Nephron progenitor cell (in vitro differentiated cells): ENCODE measurements around the gene COL5A2.

Source experiments
- DNase-seq: peaks from one replicate; pipeline ENCODE4 v3.0.0; 2021
- H3K27ac Mint-ChIP-seq: 2 replicates; pipeline ENCODE4 v1.8.0; 2021; ENCODE audit warnings: mild to moderate bottlenecking, moderate library complexity, mixed read lengths
- H3K27me3 Mint-ChIP-seq: 2 replicates; pipeline ENCODE4 v1.8.0; 2021; ENCODE audit warnings: mild to moderate bottlenecking, low read depth, mixed read lengths; ENCODE audit not compliant: poor library complexity
- H3K36me3 Mint-ChIP-seq: 2 replicates; pipeline ENCODE4 v1.8.0; 2021; ENCODE audit warnings: low read depth, mixed read lengths
- H3K4me1 Mint-ChIP-seq: 2 replicates; pipeline ENCODE4 v1.8.0; 2021; ENCODE audit warnings: mixed read lengths
- H3K4me3 Mint-ChIP-seq: 2 replicates; pipeline ENCODE4 v1.8.0; 2021; ENCODE audit warnings: mild to moderate bottlenecking, moderate library complexity, mixed read lengths
- H3K9me3 Mint-ChIP-seq: 2 replicates; pipeline ENCODE4 v1.8.0; 2021; ENCODE audit warnings: mild to moderate bottlenecking, moderate library complexity, mixed read lengths
- TF ChIP-seq, protein P1 (sequence below): fragments of 200-600 bp; sonication (generic); IDR thresholded peaks from 2 replicates; pipeline ENCODE4 v1.5.0; 2021; ENCODE audit warnings: antibody characterized with exemption

Gene COL5A2

DNA sequence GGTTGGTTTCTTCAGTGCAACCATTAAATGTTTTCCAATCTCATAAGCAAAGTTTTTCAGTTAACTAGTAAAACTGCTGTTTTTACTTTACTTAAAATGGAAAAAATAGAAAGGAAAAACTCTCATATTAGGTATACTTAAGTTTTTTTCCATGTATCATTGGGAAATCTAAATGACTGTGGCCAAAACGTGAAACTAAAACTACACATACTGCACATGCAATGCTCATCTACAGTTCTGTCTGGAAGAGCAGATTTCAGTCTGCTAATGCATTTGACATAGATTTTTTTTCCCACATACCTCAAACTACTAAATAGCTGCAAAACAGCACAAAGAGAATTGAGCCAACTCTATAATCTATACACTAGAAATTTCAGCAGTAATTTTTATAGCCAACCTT, 62.6 kb downstream of the COL5A2 start:
- TF ChIP-seq, protein P1, sequence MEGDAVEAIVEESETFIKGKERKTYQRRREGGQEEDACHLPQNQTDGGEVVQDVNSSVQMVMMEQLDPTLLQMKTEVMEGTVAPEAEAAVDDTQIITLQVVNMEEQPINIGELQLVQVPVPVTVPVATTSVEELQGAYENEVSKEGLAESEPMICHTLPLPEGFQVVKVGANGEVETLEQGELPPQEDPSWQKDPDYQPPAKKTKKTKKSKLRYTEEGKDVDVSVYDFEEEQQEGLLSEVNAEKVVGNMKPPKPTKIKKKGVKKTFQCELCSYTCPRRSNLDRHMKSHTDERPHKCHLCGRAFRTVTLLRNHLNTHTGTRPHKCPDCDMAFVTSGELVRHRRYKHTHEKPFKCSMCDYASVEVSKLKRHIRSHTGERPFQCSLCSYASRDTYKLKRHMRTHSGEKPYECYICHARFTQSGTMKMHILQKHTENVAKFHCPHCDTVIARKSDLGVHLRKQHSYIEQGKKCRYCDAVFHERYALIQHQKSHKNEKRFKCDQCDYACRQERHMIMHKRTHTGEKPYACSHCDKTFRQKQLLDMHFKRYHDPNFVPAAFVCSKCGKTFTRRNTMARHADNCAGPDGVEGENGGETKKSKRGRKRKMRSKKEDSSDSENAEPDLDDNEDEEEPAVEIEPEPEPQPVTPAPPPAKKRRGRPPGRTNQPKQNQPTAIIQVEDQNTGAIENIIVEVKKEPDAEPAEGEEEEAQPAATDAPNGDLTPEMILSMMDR = no peak
- Mint-ChIP-seq H3K4me1 (peaks cover 24% of the 10 kb centered on the region), H3K36me3 (peaks cover 2% of the 10 kb centered on the region), H3K9me3 (no peaks in the 10 kb centered on the region), H3K27me3 (no peaks in the 10 kb centered on the region), H3K27ac (no peak overlapping the region), H3K4me3 (no peak overlapping the region)
- no peak for DNase-seq

- peaks cover 24% of the 10 kb centered on the region for H3K4me1 Mint-ChIP-seq
- TF ChIP-seq, protein P1 = no peak
- no peak overlapping the region for H3K4me3 Mint-ChIP-seq
- no peaks in the 10 kb centered on the region for H3K9me3 Mint-ChIP-seq
- peak overlapping the region; percentile 95 for H3K27ac Mint-ChIP-seq
- H3K36me3 Mint-ChIP-seq = no peaks in the 10 kb centered on the region
- DNase-seq = peak; percentile 2
- H3K27me3 Mint-ChIP-seq = no peaks in the 10 kb centered on the region
These were observed 63.5 kb downstream of the COL5A2 start for GRCh38 chr2:189116087-189116486.

- Mint-ChIP-seq H3K9me3 (no peaks in the 10 kb centered on the region), H3K27ac (no peak overlapping the region), H3K4me1 (peaks cover 30% of the 10 kb centered on the region), H3K27me3 (no peaks in the 10 kb centered on the region), H3K36me3 (no peaks in the 10 kb centered on the region), H3K4me3 (no peak overlapping the region)
- TF ChIP-seq, protein P1 = no peak
- no peak for DNase-seq
These were observed 64.4 kb downstream of the COL5A2 start for GRCh38 chr2:189115126-189115525.

- Mint-ChIP-seq H3K27me3 (no peaks in the 10 kb centered on the region), H3K36me3 (peaks cover 6% of the 10 kb centered on the region), H3K9me3 (no peaks in the 10 kb centered on the region), H3K4me3 (no peak overlapping the region), H3K27ac (no peak overlapping the region), H3K4me1 (peaks cover 30% of the 10 kb centered on the region)
- no peak for DNase-seq
- TF ChIP-seq, protein P1 = no peak
These were observed 65.6 kb downstream of the COL5A2 start for GRCh38 chr2:189113963-189114362.

DNA sequence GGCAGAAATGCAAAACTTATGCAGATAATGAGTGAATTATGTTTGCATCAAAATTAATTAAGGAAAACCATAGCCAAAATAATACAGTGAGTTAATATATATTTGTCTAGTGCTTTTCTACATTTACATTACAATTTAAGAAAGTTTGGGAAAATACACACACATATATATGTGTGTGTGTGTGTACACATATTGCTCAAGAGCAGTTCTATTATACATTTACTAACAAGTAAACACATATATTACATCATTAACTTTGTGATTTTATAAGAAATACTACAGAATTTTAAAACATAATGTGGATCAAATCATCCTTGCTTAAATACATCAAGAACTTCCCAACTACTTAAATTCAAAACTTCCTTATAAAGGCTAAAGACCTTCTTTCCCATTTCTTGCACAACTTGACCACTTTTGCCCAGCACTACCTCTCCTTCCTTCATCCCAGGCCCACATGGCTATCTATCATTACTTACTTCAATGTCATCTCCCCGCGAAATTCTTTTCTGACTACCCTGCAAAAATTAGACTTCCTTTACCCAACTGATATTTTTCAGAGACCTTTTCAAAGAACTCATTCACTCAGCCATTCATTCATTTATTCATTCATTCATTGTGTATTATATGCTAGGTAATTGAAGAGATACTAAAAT, 68.4 kb downstream of the COL5A2 start:
- DNase-seq = no peak
- H3K9me3 Mint-ChIP-seq = no peaks in the 10 kb centered on the region
- no peak overlapping the region for H3K4me3 Mint-ChIP-seq
- H3K27ac Mint-ChIP-seq = no peak overlapping the region
- peaks cover 18% of the 10 kb centered on the region for H3K4me1 Mint-ChIP-seq
- TF ChIP-seq, protein P1 = no peak
- no peaks in the 10 kb centered on the region for H3K27me3 Mint-ChIP-seq
- peaks cover 6% of the 10 kb centered on the region for H3K36me3 Mint-ChIP-seq

DNA sequence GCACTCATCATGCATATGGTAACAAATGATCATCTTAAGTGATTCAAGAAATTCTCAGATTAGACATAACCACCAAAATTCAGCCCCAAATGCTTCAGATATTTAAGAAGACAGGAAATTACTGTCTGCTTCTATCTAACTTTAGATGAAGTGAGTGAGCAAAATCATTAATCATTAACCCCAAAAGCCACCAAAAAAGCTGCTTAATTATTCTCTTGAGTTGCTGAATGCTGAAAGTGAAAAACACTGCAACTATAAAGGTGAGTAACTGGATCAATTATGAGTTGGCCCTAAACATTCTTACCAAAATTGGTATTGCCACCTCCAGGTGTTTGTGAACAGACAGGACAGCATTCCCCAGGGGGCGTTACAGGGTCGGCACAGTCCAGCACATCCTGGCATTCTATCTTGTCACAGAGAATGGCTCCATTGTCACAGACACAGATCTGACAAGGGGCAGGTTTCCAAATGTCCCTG, 69.6 kb downstream of the COL5A2 start:
- Mint-ChIP-seq H3K27me3 (no peaks in the 10 kb centered on the region), H3K36me3 (peaks cover 6% of the 10 kb centered on the region), H3K9me3 (no peaks in the 10 kb centered on the region), H3K27ac (peak overlapping the region; percentile 13), H3K4me1 (peaks cover 10% of the 10 kb centered on the region), H3K4me3 (no peak overlapping the region)
- TF ChIP-seq, protein P1 = no peak
- peak; percentile 9 for DNase-seq
